ENCODE results near the gene SLC38A3.

Gene SLC38A3

DNA sequence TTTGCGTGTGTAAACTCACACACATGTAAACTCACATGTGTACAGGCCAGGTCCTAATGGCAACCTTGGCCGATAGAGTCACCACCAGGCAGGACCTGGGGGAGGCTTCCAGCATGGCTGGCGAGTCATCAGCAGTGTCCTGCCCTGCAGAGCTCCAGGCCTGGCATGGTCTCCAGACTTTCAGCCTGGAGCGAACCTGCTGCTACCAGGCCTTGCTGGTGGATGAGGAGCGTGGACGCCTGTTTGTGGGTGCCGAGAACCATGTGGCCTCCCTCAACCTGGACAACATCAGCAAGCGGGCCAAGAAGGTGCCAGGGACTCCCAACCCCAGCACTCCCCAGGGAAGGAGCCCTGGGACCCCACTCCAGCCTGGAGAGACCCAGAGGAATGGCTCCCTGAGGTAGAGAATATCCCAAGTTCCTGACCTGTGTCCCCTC lies 64.9 kb downstream of the SLC38A3 start:
- no peak for DNase-seq

DNA sequence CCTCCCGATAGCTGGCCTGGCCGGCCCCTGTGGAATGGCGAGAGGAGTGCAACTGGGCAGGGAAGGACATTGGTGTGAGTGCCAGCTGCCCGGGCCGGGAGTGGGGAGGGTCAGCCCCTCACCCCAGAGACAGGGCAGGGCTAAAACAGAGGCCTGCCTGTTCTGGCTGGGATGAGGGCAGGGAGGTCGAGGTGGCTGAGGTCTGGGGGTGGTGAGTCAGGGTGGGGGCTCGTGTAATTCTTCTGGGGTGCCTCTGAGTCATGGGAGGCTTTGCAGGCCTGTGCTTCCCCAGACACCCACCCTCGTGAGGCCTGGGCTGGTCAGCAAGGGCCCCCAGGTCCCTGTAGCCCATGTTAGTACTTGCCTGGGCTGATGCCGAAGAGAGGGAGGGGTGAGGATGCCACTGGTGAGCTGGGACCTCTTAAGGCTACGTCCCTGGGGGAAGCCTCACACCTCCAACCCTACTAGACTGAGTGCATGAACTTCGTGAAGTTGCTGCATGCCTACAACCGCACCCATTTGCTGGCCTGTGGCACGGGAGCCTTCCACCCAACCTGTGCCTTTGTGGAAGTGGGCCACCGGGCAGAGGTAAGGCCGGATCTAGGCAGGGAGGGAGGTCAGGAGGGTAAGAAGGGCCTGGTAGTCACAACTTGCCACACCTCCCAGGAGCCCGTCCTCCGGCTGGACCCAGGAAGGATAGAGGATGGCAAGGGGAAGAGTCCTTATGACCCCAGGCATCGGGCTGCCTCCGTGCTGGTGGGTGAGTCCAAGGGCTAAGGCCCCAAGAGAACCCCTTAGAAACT lies 65.6 kb downstream of the SLC38A3 start:
- no peak for DNase-seq
